HG03342 (cell line): ENCODE measurements around the gene BACE1-AS.

Experiments used
- ATAC-seq: cut with Tn5 transposase; IDR thresholded peaks from one replicate; pipeline ENCODE4 v1.9.1; 2021; ENCODE audit warnings: mild to moderate bottlenecking, moderate library complexity; ENCODE audit not compliant: unreplicated experiment

Gene BACE1-AS

GRCh38 chr11:117287668-117288067 lies 3.5 kb upstream of the BACE1-AS start:
- no peak for ATAC-seq

GRCh38 chr11:117289795-117290194 lies 1.4 kb upstream of the BACE1-AS start:
- no peak for ATAC-seq

GRCh38 chr11:117292616-117293015 lies 1.5 kb downstream of the BACE1-AS start:
- ATAC-seq = no peak

- no peak for ATAC-seq
Observed at GRCh38 chr11:117295438-117296137, 4.4 kb downstream of the BACE1-AS start.

- no peak for ATAC-seq
Observed at GRCh38 chr11:117296881-117297280, 5.7 kb downstream of the BACE1-AS start.

GRCh38 chr11:117298195-117298594 lies 7.0 kb downstream of the BACE1-AS start:
- ATAC-seq = no peak

GRCh38 chr11:117299351-117300282 lies 8.5 kb downstream of the BACE1-AS start:
- ATAC-seq = no peak

- ATAC-seq = no peak
Observed at GRCh38 chr11:117300283-117300663, 9.1 kb downstream of the BACE1-AS start.

GRCh38 chr11:117300773-117301172 lies 9.6 kb downstream of the BACE1-AS start:
- ATAC-seq = no peak

- ATAC-seq = no peak
Observed at GRCh38 chr11:117302228-117302627, 11.1 kb downstream of the BACE1-AS start.

GRCh38 chr11:117303101-117303500 lies 12.0 kb downstream of the BACE1-AS start:
- no peak for ATAC-seq

- ATAC-seq = no peak
Observed at GRCh38 chr11:117303646-117304315, 12.6 kb downstream of the BACE1-AS start.

- no peak for ATAC-seq
Observed at GRCh38 chr11:117305145-117305544, 14.0 kb downstream of the BACE1-AS start.

GRCh38 chr11:117309310-117309709 lies 18.2 kb downstream of the BACE1-AS start:
- no peak for ATAC-seq

GRCh38 chr11:117313091-117313490 lies 21.9 kb downstream of the BACE1-AS start:
- no peak for ATAC-seq

GRCh38 chr11:117313828-117314768 lies 23.0 kb downstream of the BACE1-AS start:
- ATAC-seq = no peak

- no peak for ATAC-seq
Observed at GRCh38 chr11:117314840-117315239, 23.7 kb downstream of the BACE1-AS start.

- ATAC-seq = no peak
Observed at GRCh38 chr11:117315285-117316196, 24.4 kb downstream of the BACE1-AS start.

- ATAC-seq = no peak
Observed at GRCh38 chr11:117316197-117316961, 25.2 kb downstream of the BACE1-AS start, which contains the start of gene BACE1. TSS of gene BACE1 (minus strand) at chr11:117316256. CDS start at chr11:117315795, 461 bp downstream.
